Endothelial cell of umbilical vein (primary cell): ENCODE measurements around the gene CDT1. TPM values are rescaled to one million over a fixed set of nuclear protein-coding genes. Genes with fewer than 3 reads are reported as not detected.

ENCODE experiments used
- BruUV-seq: library from RNA; stranded (reverse); fragments of 400-500 nt; replicated peaks from 2 replicates; lab custom pipeline; 2021; lab: Mats Ljungman, UMichigan
- CTCF ChIA-PET: fragments of 300-600, 350-600 bp; sonication (Branson Sonifier 250); formaldehyde crosslinking; loops from one replicate; lab custom pipeline; 2021; ENCODE audit warnings: antibody characterized with exemption, inconsistent platforms; lab: Charles Lee
- POLR2A ChIA-PET: fragments of 300-600, 350-600 bp; sonication (Branson Sonifier 250); formaldehyde crosslinking; loops from one replicate; lab custom pipeline; 2021; ENCODE audit warnings: antibody characterized with exemption, inconsistent platforms; lab: Charles Lee
- DNase-seq: peaks from one replicate; pipeline ENCODE4 v3.0.0-alpha.2; 2011; ENCODE audit warnings: low read depth, low spot score
- FAIRE-seq: peaks from 2 replicates; lab custom pipeline; 2011; peaks lifted over from hg19 to GRCh38; lab: Jason Lieb, UNC
- H2AFZ ChIP-seq: 2 replicates; pipeline ENCODE4 v1.6.0; 2012; ENCODE audit warnings: low read depth, low read length, control low read depth, inconsistent platforms
- H3K27ac ChIP-seq: 2 replicates; pipeline ENCODE4 v1.5.1; 2011; ENCODE audit warnings: low read depth, mild to moderate bottlenecking, control low read depth, low read length, moderate library complexity; ENCODE audit not compliant: insufficient read depth
- H3K27me3 ChIP-seq, 2 experiments: 2 replicates each; pipeline versions ENCODE4 v1.6.0 to v1.6.1; 2011; ENCODE audit warnings: low read length in 2 of 2, mixed read lengths in 1 of 2; ENCODE audit not compliant: control insufficient read depth in 2 of 2, insufficient read depth in 2 of 2
- H3K36me3 ChIP-seq, 2 experiments: 2 replicates in 1 of 2; 3 replicates in 1 of 2; pipeline ENCODE4 v1.5.1; 2011; ENCODE audit warnings: low read length in 2 of 2, mild to moderate bottlenecking in 1 of 2, moderate library complexity in 1 of 2; ENCODE audit not compliant: control insufficient read depth in 2 of 2, insufficient read depth in 2 of 2; ENCODE audit errors: extremely low read depth in 1 of 2
- H3K4me1 ChIP-seq: 3 replicates; pipeline ENCODE4 v1.5.1; 2011; ENCODE audit warnings: mild to moderate bottlenecking, low read length; ENCODE audit not compliant: control insufficient read depth, insufficient read depth; ENCODE audit errors: extremely low read depth
- H3K4me2 ChIP-seq: 2 replicates; pipeline ENCODE4 v1.6.1; 2011; ENCODE audit warnings: low read length, control low read depth, mixed read lengths; ENCODE audit not compliant: insufficient read depth
- H3K4me3 ChIP-seq, 3 experiments: fragments of 200-600 bp in 1 of 3; sonication (generic), shearing (Covaris generic) in 1 of 3; replicated peaks in 1 of 3; 2 replicates each; pipeline ENCODE4 v1.5.1; 2011 to 2016; ENCODE audit warnings: control low read depth in 3 of 3, low read length in 3 of 3, mild to moderate bottlenecking in 2 of 3, inconsistent platforms in 1 of 3, low read depth in 1 of 3, moderate library complexity in 1 of 3; ENCODE audit not compliant: insufficient read depth in 1 of 3
- H3K79me2 ChIP-seq: 2 replicates; pipeline ENCODE4 v1.6.0; 2012; ENCODE audit warnings: low read length, inconsistent platforms; ENCODE audit not compliant: control insufficient read depth, insufficient read depth
- H3K9ac ChIP-seq: replicated peaks from 2 replicates; pipeline ENCODE3; 2011; ENCODE audit warnings: low read length, control low read depth; ENCODE audit not compliant: insufficient read depth; ENCODE audit errors: extremely low read depth
- H3K9me1 ChIP-seq: replicated peaks from 3 replicates; pipeline ENCODE4 v1.6.0; 2011; ENCODE audit warnings: mild to moderate bottlenecking, low read length; ENCODE audit not compliant: control insufficient read depth, insufficient read depth; ENCODE audit errors: extremely low read depth
- H3K9me3 ChIP-seq: replicated peaks from 2 replicates; pipeline ENCODE4 v1.5.1; 2012; ENCODE audit warnings: low read length, inconsistent platforms; ENCODE audit not compliant: control insufficient read depth, insufficient read depth
- H4K20me1 ChIP-seq: replicated peaks from 2 replicates; pipeline ENCODE3; 2011; ENCODE audit warnings: mild to moderate bottlenecking, low read length; ENCODE audit not compliant: control insufficient read depth, insufficient read depth; ENCODE audit errors: extremely low read depth
- EZH2 ChIP-seq: IDR thresholded peaks from 2 replicates; pipeline ENCODE4 v1.6.1; 2012; ENCODE audit warnings: borderline replicate concordance, low read depth, mild to moderate bottlenecking, moderate library complexity, low read length, inconsistent platforms; ENCODE audit not compliant: severe bottlenecking
- GATA2 ChIP-seq: IDR thresholded peaks from 2 replicates; pipeline ENCODE4 v1.7.0; 2011; ENCODE audit warnings: low read depth, mild to moderate bottlenecking, moderate library complexity, mixed read lengths, low read length; ENCODE audit not compliant: insufficient read length, insufficient read depth
- JUN ChIP-seq: IDR thresholded peaks from 2 replicates; pipeline ENCODE4 v1.6.1; 2011; ENCODE audit warnings: borderline replicate concordance, low read depth; ENCODE audit not compliant: insufficient read length, insufficient read depth
- MYC ChIP-seq: IDR thresholded peaks from one replicate; pipeline ENCODE4 v1.6.1; 2011; ENCODE audit warnings: mild to moderate bottlenecking, low read depth, low read length
- POLR2AphosphoS5 ChIP-seq: IDR thresholded peaks from 2 replicates; pipeline ENCODE4 v1.6.1; 2012; ENCODE audit warnings: low read depth, mild to moderate bottlenecking, control low read depth, low read length, moderate library complexity; ENCODE audit not compliant: insufficient read depth
- dilution Hi-C: fragments of 300-500 bp; cut with MboI; formaldehyde crosslinking; loops from one replicate; pipeline ENCODE4 v1.15.0; 2019; ENCODE audit warnings: low sequenced_read_pairs; ENCODE audit not compliant: extremely low pct_ligation_motif_present
- intact Hi-C: fragments of 100-400 bp; cut with micrococcal nuclease; formaldehyde crosslinking; loops from one replicate; pipeline ENCODE4 v1.10.0; 2022
- polyA plus RNA-seq, 4 experiments: library from polyadenylated mRNA; depleted of rRNA in 3 of 4; stranded (reverse) in 3 of 4; unstranded in 1 of 4; fragments of >200 nt; gene quantifications; 2 replicates each; pipeline versions ENCODE4 v1.2.1 to v1.2.3, GENCODE V29; 2011 to 2012; ENCODE audit warnings: missing spikeins in 1 of 4
- total RNA-seq: library from RNA; stranded (reverse); gene quantifications from 2 replicates; pipeline ENCODE4 v1.2.3, GENCODE V29; 2021
- TF ChIP-seq, protein P1 (sequence below): IDR thresholded peaks from 2 replicates; pipeline ENCODE4 v1.6.1; 2011; ENCODE audit not compliant: insufficient read depth, insufficient read length
- TF ChIP-seq, protein P2 (sequence below), 2 donors: IDR thresholded peaks; 1 replicate in 1 of 2; 2 replicates in 1 of 2; pipeline ENCODE4 v1.5.1; 2011; ENCODE audit warnings: low read length in 2 of 2, mild to moderate bottlenecking in 2 of 2, moderate library complexity in 2 of 2, control low read depth in 1 of 2, inconsistent platforms in 1 of 2, low read depth in 1 of 2; ENCODE audit not compliant: insufficient read depth in 1 of 2; ENCODE audit errors: extremely low read depth in 1 of 2

Gene CDT1
- total and polyA plus RNA-seq, 2 donors (not counting 3 experiments of a cell fraction or from before 2014, with no cell fraction given) = 15.6 to 30.6 TPM

DNA sequence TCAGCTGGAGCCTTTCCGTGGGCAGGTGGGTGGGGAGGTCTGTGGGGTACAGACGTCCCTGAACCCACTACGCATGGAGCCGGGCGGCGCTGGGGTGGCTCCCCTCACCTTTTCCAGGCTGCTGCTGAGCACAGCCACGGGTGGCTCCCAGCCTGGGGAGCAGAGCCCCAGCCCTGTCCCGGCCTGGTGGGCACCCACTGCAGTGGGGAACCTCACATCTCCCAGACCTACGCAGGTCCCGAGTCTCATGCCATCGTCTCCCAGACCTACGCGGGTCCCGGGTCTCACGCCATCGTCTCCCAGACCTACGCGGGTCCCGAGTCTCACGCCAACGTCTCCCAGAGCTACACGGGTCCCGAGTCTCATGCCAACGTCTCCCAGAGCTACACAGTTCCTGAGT, 25.1 kb downstream of the CDT1 start:
- Histone ChIP-seq H3K4me2 (no peak overlapping the region), H3K4me1 (no peaks in the 10 kb centered on the region), H3K36me3 (no peaks in the 10 kb centered on the region), H3K79me2 (no peaks in the 10 kb centered on the region), H3K4me3 (no peak overlapping the region), H4K20me1 (no peaks in the 10 kb centered on the region), H3K9me1 (no peaks in the 10 kb centered on the region), H3K27ac (no peak overlapping the region), H3K27me3 (no peaks in the 10 kb centered on the region), H3K9ac (no peak overlapping the region), H3K9me3 (no peaks in the 10 kb centered on the region), H2AFZ (no peak overlapping the region)
- no peak for DNase-seq
- TF ChIP-seq EZH2 (no peak), POLR2AphosphoS5 (no peak), GATA2 (no peak), MYC (no peak), JUN (no peak)
- TF ChIP-seq, protein P1, sequence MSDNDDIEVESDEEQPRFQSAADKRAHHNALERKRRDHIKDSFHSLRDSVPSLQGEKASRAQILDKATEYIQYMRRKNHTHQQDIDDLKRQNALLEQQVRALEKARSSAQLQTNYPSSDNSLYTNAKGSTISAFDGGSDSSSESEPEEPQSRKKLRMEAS = no peak
- TF ChIP-seq, protein P2, sequence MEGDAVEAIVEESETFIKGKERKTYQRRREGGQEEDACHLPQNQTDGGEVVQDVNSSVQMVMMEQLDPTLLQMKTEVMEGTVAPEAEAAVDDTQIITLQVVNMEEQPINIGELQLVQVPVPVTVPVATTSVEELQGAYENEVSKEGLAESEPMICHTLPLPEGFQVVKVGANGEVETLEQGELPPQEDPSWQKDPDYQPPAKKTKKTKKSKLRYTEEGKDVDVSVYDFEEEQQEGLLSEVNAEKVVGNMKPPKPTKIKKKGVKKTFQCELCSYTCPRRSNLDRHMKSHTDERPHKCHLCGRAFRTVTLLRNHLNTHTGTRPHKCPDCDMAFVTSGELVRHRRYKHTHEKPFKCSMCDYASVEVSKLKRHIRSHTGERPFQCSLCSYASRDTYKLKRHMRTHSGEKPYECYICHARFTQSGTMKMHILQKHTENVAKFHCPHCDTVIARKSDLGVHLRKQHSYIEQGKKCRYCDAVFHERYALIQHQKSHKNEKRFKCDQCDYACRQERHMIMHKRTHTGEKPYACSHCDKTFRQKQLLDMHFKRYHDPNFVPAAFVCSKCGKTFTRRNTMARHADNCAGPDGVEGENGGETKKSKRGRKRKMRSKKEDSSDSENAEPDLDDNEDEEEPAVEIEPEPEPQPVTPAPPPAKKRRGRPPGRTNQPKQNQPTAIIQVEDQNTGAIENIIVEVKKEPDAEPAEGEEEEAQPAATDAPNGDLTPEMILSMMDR (IDR thresholded peaks at IDR 0.05; ENCODE audit: extremely low read depth in 1 of 2, insufficient read depth in 1 of 2, low read depth in 1 of 2, low read length in 2 of 2) = no peak
- intact Hi-C loops = no loop called here
- CTCF ChIA-PET = no interaction called here
- POLR2A ChIA-PET = no interaction called here
- no TSS peak for BruUV-seq
- FAIRE-seq = no peak
- dilution Hi-C loops = no loop called here
